ENCODE measurements around the gene ATP8B2. TPM values are rescaled to one million over a fixed set of nuclear protein-coding genes. Genes with fewer than 3 reads are reported as not detected.
A peak's percentile ranks its signal among the peaks of the same experiment; 100 is the strongest.

ATP8B2 gene
- total and polyA plus RNA-seq, 4 donors, result 0.75 to 16.2 (median 5.3) TPM

DNA sequence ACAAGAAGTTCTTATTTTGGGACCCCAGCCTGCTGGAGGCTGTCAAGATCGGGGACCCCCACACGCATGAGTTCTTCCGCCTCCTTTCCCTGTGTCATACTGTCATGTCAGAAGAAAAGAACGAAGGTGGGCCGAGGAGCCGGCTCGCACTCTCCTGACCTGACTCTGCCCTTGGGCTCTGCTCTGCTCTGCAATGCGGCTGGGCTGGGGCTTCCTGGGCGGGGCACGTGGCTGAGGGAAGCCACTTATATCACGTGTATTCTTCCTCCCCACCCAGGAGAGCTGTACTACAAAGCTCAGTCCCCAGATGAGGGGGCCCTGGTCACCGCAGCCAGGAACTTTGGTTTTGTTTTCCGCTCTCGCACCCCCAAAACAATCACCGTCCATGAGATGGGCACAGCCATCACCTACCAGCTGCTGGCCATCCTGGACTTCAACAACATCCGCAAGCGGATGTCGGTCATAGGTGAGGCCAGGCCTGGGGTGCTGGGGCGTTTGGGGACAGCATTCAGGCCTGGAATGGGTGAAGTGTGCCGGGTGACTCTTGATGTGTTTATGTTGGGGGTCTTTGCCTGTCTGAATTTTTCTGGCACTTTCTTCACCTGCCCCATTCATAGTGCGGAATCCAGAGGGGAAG lies 17.6 kb downstream of the ATP8B2 start:
- no peak overlapping the region for H3K9ac ChIP-seq (ENCODE audit: low read depth in 1 of 2, low read length in 2 of 2)
- H3K4me3 ChIP-seq (ENCODE audit: low read depth in 1 of 3, low read length in 3 of 3), result no peak overlapping the region
- no peak for DNase-seq (ENCODE audit: low spot score)
- no peak overlapping the region for H3K27ac ChIP-seq (ENCODE audit: low read depth in 1 of 2, low read length in 2 of 2)
- H3K4me1 ChIP-seq (ENCODE audit: control insufficient read depth in 4 of 4, insufficient read depth in 4 of 4, low read length in 3 of 4), result no peaks in the 10 kb centered on the region
- H3K36me3 ChIP-seq (ENCODE audit: control insufficient read depth in 4 of 4, insufficient read depth in 3 of 4, low read depth in 1 of 4, low read length in 3 of 4), result peaks cover 0 to 3% (median 1%) of the 10 kb centered on the region in 4 donors
- no peaks in the 10 kb centered on the region for H3K9me3 ChIP-seq (ENCODE audit: control insufficient read depth in 4 of 4, low read length in 3 of 4)
- WGBS, result 83% methylated on average over 21 of the region's 21 CpGs
- no peaks in the 10 kb centered on the region for H3K27me3 ChIP-seq (ENCODE audit: control insufficient read depth in 4 of 4, insufficient read depth in 4 of 4, low read length in 3 of 4)
- TF ChIP-seq, protein P1, sequence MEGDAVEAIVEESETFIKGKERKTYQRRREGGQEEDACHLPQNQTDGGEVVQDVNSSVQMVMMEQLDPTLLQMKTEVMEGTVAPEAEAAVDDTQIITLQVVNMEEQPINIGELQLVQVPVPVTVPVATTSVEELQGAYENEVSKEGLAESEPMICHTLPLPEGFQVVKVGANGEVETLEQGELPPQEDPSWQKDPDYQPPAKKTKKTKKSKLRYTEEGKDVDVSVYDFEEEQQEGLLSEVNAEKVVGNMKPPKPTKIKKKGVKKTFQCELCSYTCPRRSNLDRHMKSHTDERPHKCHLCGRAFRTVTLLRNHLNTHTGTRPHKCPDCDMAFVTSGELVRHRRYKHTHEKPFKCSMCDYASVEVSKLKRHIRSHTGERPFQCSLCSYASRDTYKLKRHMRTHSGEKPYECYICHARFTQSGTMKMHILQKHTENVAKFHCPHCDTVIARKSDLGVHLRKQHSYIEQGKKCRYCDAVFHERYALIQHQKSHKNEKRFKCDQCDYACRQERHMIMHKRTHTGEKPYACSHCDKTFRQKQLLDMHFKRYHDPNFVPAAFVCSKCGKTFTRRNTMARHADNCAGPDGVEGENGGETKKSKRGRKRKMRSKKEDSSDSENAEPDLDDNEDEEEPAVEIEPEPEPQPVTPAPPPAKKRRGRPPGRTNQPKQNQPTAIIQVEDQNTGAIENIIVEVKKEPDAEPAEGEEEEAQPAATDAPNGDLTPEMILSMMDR (IDR thresholded peaks at IDR 0.05; ENCODE audit: low read depth, low read length, missing input control), result no peak
- TF ChIP-seq RXRA (IDR thresholded peaks at IDR 0.05), result no peak
- TF ChIP-seq, protein P2, sequence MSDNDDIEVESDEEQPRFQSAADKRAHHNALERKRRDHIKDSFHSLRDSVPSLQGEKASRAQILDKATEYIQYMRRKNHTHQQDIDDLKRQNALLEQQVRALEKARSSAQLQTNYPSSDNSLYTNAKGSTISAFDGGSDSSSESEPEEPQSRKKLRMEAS (IDR thresholded peaks at IDR 0.05), result no peak
- TF ChIP-seq, protein P3, sequence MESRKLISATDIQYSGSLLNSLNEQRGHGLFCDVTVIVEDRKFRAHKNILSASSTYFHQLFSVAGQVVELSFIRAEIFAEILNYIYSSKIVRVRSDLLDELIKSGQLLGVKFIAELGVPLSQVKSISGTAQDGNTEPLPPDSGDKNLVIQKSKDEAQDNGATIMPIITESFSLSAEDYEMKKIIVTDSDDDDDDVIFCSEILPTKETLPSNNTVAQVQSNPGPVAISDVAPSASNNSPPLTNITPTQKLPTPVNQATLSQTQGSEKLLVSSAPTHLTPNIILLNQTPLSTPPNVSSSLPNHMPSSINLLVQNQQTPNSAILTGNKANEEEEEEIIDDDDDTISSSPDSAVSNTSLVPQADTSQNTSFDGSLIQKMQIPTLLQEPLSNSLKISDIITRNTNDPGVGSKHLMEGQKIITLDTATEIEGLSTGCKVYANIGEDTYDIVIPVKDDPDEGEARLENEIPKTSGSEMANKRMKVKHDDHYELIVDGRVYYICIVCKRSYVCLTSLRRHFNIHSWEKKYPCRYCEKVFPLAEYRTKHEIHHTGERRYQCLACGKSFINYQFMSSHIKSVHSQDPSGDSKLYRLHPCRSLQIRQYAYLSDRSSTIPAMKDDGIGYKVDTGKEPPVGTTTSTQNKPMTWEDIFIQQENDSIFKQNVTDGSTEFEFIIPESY (IDR thresholded peaks at IDR 0.05), result no peak
- TF ChIP-seq HNF4G (IDR thresholded peaks at IDR 0.05), result no peak
- TF ChIP-seq FOXA2 (IDR thresholded peaks at IDR 0.05), result no peak
- no peak for TF ChIP-seq RAD21 (IDR thresholded peaks at IDR 0.05)
- no peak for TF ChIP-seq JUND (IDR thresholded peaks at IDR 0.05)
- no peak for TF ChIP-seq SP1 (IDR thresholded peaks at IDR 0.05)
- no peak for TF ChIP-seq YY1 (IDR thresholded peaks at IDR 0.05)
- no peak for TF ChIP-seq NR2F2 (IDR thresholded peaks at IDR 0.05)
- TF ChIP-seq HNF4A (conservative IDR thresholded peaks at IDR 0.05), result no peak
- no peak for TF ChIP-seq EGR1 (IDR thresholded peaks at IDR 0.05; ENCODE audit: low read depth in 2 of 2)
- no peak for TF ChIP-seq FOXA1 (IDR thresholded peaks at IDR 0.05)
- TF ChIP-seq TAF1 (conservative IDR thresholded peaks at IDR 0.05), result no peak

DNA sequence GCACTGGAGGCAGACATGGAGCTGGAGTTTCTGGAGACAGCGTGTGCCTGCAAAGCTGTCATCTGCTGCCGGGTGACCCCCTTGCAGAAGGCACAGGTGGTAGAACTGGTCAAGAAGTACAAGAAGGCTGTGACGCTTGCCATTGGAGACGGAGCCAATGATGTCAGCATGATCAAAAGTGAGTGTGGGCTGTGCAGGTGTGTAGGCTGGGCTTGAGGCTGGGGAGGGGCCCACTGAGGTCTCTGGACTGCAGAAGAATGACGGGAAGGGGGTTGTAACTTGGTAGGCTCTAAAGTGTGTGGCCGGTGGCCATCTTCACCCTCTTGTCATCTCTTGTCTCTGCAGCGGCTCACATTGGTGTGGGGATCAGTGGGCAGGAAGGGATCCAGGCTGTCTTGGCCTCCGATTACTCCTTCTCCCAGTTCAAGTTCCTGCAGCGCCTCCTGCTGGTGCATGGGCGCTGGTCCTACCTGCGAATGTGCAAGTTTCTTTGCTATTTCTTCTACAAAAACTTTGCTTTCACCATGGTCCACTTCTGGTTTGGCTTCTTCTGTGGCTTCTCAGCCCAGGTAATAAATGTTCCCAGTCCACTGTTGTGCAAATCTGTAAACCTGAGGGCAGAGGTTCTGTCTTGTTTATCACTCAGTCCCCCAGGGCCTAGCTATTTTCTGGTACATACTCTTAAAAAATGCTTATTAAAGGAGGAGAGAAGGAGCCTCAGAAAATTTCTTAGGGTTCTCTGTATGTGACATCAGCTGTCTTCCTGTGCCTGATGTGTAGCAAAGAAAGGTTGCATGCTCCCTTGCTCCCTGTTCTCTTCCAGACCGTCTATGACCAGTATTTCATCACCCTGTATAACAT lies 19.9 kb downstream of the ATP8B2 start:
- Histone ChIP-seq H3K9ac (ENCODE audit: low read depth in 1 of 2, low read length in 2 of 2) (no peak overlapping the region), H3K27ac (ENCODE audit: low read depth in 1 of 2, low read length in 2 of 2) (no peak overlapping the region), H3K36me3 (ENCODE audit: control insufficient read depth in 4 of 4, insufficient read depth in 3 of 4, low read depth in 1 of 4, low read length in 3 of 4) (peaks cover 0 to 3% (median 1%) of the 10 kb centered on the region in 4 donors), H3K4me1 (ENCODE audit: control insufficient read depth in 4 of 4, insufficient read depth in 4 of 4, low read length in 3 of 4) (no peaks in the 10 kb centered on the region), H3K4me3 (ENCODE audit: low read depth in 1 of 3, low read length in 3 of 3) (no peak overlapping the region), H3K9me3 (ENCODE audit: control insufficient read depth in 4 of 4, low read length in 3 of 4) (no peaks in the 10 kb centered on the region), H3K27me3 (ENCODE audit: control insufficient read depth in 4 of 4, insufficient read depth in 4 of 4, low read length in 3 of 4) (no peaks in the 10 kb centered on the region)
- WGBS, result 88% methylated on average over 12 of the region's 12 CpGs
- TF ChIP-seq RAD21 (IDR thresholded peaks at IDR 0.05) (peak; percentile 34 to 62), SP1 (IDR thresholded peaks at IDR 0.05) (no peak), FOXA1 (IDR thresholded peaks at IDR 0.05) (no peak)
- TF ChIP-seq, protein P3 (IDR thresholded peaks at IDR 0.05), result no peak
- TF ChIP-seq, protein P1 (IDR thresholded peaks at IDR 0.05; ENCODE audit: low read depth, low read length, missing input control), result peak; percentile 38
- TF ChIP-seq, protein P2 (IDR thresholded peaks at IDR 0.05), result no peak
- TF ChIP-seq, protein P4, sequence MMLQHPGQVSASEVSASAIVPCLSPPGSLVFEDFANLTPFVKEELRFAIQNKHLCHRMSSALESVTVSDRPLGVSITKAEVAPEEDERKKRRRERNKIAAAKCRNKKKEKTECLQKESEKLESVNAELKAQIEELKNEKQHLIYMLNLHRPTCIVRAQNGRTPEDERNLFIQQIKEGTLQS (IDR thresholded peaks at IDR 0.05), result no peak
- DNase-seq (ENCODE audit: low spot score), result no peak
